Measurements from ENCODE around the gene FBXO42. TPM values are rescaled to one million over a fixed set of nuclear protein-coding genes. Genes with fewer than 3 reads are reported as not detected.

The FBXO42 gene
- 36.6 TPM for total RNA-seq

DNA sequence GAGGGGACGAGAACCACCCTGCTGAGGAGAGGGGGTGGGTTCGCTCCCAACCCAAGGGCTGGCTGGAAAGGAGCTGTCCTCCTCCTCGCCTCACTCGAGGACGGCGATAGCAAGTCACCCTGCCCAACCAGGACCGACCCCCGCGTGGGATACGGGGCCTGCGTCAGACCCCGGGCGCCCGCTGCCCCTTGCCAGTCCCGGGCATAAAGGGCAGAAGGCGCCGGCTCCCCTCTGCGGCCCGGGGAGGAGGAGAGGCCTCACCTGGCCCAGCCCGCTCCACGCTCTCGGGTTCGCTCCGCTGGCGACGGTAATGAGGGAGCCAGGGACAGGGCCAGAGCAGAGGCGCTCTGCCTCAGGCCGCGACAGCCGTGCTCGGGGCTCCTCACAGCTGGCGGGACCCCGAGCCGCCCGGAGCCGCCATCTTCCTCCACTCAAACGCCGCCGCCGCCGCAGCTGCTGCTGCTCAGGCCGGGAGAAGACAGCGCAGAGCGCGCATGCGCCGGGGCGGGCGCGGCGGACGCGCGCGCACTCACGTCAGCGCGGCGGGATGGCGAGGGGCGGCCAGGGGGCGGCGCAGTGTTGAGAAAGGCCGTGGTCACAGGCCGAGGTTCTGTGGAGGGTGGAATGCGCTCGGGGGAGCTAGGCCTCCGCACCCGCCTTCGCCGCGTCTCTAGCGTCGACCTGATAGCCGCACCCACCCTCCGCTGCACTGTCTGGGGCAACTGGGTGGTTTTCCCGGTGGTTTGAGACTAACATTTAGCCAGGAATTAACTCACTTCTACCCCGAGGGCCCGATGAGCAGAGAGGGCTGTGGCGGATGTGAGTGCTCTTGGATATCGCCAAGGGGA is at the start of gene FBXO42:
Gene FBXO42 (minus strand): TSS at position 487 of the 848 bp plus-strand sequence. CDS start 37,062 bp downstream, outside the sequence.
- TF ChIP-seq, protein P1, sequence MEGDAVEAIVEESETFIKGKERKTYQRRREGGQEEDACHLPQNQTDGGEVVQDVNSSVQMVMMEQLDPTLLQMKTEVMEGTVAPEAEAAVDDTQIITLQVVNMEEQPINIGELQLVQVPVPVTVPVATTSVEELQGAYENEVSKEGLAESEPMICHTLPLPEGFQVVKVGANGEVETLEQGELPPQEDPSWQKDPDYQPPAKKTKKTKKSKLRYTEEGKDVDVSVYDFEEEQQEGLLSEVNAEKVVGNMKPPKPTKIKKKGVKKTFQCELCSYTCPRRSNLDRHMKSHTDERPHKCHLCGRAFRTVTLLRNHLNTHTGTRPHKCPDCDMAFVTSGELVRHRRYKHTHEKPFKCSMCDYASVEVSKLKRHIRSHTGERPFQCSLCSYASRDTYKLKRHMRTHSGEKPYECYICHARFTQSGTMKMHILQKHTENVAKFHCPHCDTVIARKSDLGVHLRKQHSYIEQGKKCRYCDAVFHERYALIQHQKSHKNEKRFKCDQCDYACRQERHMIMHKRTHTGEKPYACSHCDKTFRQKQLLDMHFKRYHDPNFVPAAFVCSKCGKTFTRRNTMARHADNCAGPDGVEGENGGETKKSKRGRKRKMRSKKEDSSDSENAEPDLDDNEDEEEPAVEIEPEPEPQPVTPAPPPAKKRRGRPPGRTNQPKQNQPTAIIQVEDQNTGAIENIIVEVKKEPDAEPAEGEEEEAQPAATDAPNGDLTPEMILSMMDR (IDR thresholded peaks at IDR 0.05): peak; percentile 28 to 54 (median 34)

DNA sequence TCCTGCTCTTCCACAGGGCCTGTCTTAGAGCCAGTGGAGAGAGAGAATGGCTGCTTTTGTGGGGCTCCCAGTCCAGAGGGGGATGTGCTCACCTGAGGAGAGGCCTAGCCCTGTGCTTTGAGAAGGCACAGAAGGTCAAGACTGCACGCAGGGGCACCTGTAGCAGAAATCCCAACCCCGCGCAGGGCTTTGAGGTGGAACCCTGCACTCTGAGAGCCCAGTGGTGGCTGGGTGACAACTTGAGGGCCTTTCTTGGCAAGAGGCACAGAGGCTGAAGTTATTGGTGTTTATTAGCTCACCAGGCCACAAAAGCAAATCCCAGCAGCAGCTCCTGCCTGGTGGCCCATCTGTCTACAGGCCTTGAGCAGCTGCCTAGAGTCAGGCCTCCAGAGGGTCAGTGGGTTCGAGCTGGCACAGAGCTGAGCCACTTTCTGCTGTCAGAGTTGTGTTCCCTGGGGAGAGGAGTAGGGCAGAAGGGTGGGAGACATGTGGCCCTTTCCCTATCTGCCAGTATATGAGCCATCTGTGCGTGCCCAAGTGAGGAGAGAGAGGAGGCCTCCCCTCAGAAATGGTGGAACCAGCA is 46.2 kb upstream of the FBXO42 start:
- TF ChIP-seq, protein P1 (IDR thresholded peaks at IDR 0.05): no peak
- Histone ChIP-seq H3K27me3 (no peaks in the 10 kb centered on the region), H3K4me1 (peaks cover 0 to 17% of the 10 kb centered on the region in 2 donors), H3K4me3 (no peak overlapping the region), H3K27ac (no peak overlapping the region), H3K36me3 (peaks cover 15 to 56% of the 10 kb centered on the region in 2 donors), H3K9me3 (no peaks in the 10 kb centered on the region)
- intact Hi-C loops (cut with DNase I): no loop called here
- DNase-seq (ENCODE audit: low spot score in 2 of 2): no peak

More for the DNA sequence above, at the start of gene FBXO42:
- no peaks in the 10 kb centered on the region for H3K27me3 ChIP-seq
- H3K4me1 ChIP-seq: peaks cover 8 to 32% of the 10 kb centered on the region in 2 donors
- peak; percentile 61 to 96 for DNase-seq (ENCODE audit: low spot score in 2 of 2)
- intact Hi-C loops (cut with DNase I): loop anchor here (2.0 kb wide), 2 partner anchors 53 to 103 kb away; no protein-coding TSS in a partner anchor
- no peaks in the 10 kb centered on the region for H3K36me3 ChIP-seq
- peak within 1 kb of the TSS; percentile 95 for H3K4me3 ChIP-seq
- H3K27ac ChIP-seq: peak within 1 kb of the TSS; percentile 96 to 98
- H3K9me3 ChIP-seq: no peaks in the 10 kb centered on the region

DNA sequence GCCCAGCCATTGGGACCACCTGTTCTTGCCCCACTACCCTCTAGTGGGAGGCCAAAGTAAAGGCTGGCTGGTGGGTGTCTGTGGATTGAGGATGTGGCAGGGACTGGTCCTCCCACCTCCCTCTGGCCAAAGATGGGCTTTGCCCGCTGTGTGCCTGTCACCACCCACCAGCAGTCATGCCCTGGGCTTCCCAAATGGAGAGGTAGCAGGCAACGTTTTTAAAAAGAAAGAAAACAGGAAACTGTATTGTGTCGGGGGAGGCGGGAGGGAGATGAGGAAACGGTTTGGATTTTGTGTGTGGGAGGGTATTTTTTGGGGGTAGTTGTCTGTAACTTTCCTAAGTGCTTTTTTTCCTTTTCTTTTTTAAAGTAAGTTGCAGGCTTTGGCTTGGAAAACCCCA is 44.8 kb upstream of the FBXO42 start:
- intact Hi-C loops (cut with DNase I): no loop called here
- H3K27ac ChIP-seq: peak overlapping the region; percentile 14 to 47

DNA sequence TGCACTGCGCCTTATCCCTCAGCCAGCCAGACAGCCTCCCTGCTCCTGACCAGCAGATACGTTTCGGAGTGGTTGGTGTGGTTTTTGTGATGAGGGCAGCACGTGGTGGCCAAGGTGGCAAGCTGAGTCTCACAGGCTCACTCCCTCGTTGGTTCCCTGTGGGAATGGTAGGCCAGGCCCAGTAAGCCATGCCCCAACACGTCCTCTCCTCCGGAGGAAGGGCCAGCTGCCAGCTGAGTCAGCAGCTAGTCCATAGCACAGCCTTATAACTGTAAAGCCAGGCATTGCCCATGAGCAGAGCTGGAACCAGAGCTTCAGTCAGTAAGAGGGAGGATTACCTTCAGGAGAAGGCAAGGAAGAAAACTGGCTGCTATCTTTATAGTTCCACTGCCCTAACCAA is 44.3 kb upstream of the FBXO42 start:
- no peaks in the 10 kb centered on the region for H3K27me3 ChIP-seq
- peak overlapping the region; percentile 14 to 31 for H3K27ac ChIP-seq
- peaks cover 15 to 60% of the 10 kb centered on the region in 2 donors for H3K36me3 ChIP-seq
- TF ChIP-seq, protein P1 (IDR thresholded peaks at IDR 0.05): no peak
- H3K4me1 ChIP-seq: peaks cover 3 to 36% of the 10 kb centered on the region in 2 donors
- DNase-seq (ENCODE audit: low spot score in 2 of 2): no peak
- no peak overlapping the region for H3K4me3 ChIP-seq
- no peaks in the 10 kb centered on the region for H3K9me3 ChIP-seq
- intact Hi-C loops (cut with DNase I): no loop called here

More for the DNA sequence above, 44.8 kb upstream of the FBXO42 start:
- no peaks in the 10 kb centered on the region for H3K9me3 ChIP-seq
- H3K27me3 ChIP-seq: no peaks in the 10 kb centered on the region
- H3K4me3 ChIP-seq: no peak overlapping the region
- peaks cover 15 to 60% of the 10 kb centered on the region in 2 donors for H3K36me3 ChIP-seq
- TF ChIP-seq, protein P1 (IDR thresholded peaks at IDR 0.05): no peak
- DNase-seq (ENCODE audit: low spot score in 2 of 2): no peak
- peaks cover 0 to 30% of the 10 kb centered on the region in 2 donors for H3K4me1 ChIP-seq

DNA sequence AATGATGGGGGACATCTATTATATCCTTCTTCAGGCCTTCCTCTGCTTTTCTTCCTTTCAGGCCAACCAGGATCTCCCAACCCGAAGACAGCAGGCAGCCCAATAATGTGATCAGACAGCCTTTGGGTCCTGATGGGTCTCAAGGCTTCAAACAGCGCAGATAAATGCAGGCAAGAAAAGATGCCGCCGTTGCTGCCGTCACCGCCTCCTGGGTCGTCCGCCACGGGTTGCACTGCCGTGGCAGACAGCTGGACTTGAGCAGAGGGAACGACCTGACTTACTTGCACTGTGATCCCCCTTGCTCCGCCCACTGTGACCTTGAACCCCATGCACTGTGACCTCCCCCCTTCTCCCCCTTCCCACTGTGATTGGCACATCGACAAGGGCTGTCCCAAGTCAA is 42.7 kb upstream of the FBXO42 start:
- Histone ChIP-seq H3K4me1 (peaks cover 5 to 51% of the 10 kb centered on the region in 2 donors), H3K9me3 (no peaks in the 10 kb centered on the region), H3K4me3 (no peak overlapping the region), H3K27ac (no peak overlapping the region), H3K27me3 (no peaks in the 10 kb centered on the region), H3K36me3 (peaks cover 15 to 60% of the 10 kb centered on the region in 2 donors)
- TF ChIP-seq, protein P1 (IDR thresholded peaks at IDR 0.05): no peak
- DNase-seq (ENCODE audit: low spot score in 2 of 2): no peak
- intact Hi-C loops (cut with DNase I): no loop called here

Data from ascending aorta (tissue), 2 donors.